ENCODE measurements around the gene ANXA8L1.
"Not testable (repeated sequence)": the region's sequence is repeated elsewhere in the genome, so short reads cannot be mapped to it uniquely, and the experiment has no call there.

The ANXA8L1 gene

GRCh38 chr10:46367666-46368240, 7.8 kb upstream of the ANXA8L1 start:
- not testable (repeated sequence) for H3K27ac ChIP-seq (ENCODE audit: low read depth, low read length); H3K79me2 ChIP-seq (ENCODE audit: insufficient read depth, low read length); H2AFZ ChIP-seq (ENCODE audit: low read depth, low read length, severe bottlenecking); H3K36me3 ChIP-seq (ENCODE audit: low read length); H3F3A ChIP-seq (ENCODE audit: insufficient read depth); H3K9me3 ChIP-seq (ENCODE audit: insufficient read depth, low read length); H3K9ac ChIP-seq (ENCODE audit: low read length); H3K27me3 ChIP-seq (ENCODE audit: low read length); H4K20me1 ChIP-seq (ENCODE audit: low read depth, low read length); H3K4me2 ChIP-seq (ENCODE audit: low read depth, low read length, poor library complexity, severe bottlenecking); H3K4me3 ChIP-seq (ENCODE audit: insufficient read depth, low read length, poor library complexity, severe bottlenecking); H3K9me2 ChIP-seq (replicated peaks; ENCODE audit: insufficient read depth, low read length)

- not testable (repeated sequence) for H3K9me3 ChIP-seq (ENCODE audit: insufficient read depth, low read length); H3K79me2 ChIP-seq (ENCODE audit: insufficient read depth, low read length); H3K36me3 ChIP-seq (ENCODE audit: low read length); H3K27me3 ChIP-seq (ENCODE audit: low read length); H3K9ac ChIP-seq (ENCODE audit: low read length); H3K27ac ChIP-seq (ENCODE audit: low read depth, low read length); H3F3A ChIP-seq (ENCODE audit: insufficient read depth); H3K4me2 ChIP-seq (ENCODE audit: low read depth, low read length, poor library complexity, severe bottlenecking); H4K20me1 ChIP-seq (ENCODE audit: low read depth, low read length); H3K9me2 ChIP-seq (replicated peaks; ENCODE audit: insufficient read depth, low read length); H3K4me3 ChIP-seq (ENCODE audit: insufficient read depth, low read length, poor library complexity, severe bottlenecking); H2AFZ ChIP-seq (ENCODE audit: low read depth, low read length, severe bottlenecking)
These were observed 6.6 kb upstream of the ANXA8L1 start for GRCh38 chr10:46368956-46369355.

DNA sequence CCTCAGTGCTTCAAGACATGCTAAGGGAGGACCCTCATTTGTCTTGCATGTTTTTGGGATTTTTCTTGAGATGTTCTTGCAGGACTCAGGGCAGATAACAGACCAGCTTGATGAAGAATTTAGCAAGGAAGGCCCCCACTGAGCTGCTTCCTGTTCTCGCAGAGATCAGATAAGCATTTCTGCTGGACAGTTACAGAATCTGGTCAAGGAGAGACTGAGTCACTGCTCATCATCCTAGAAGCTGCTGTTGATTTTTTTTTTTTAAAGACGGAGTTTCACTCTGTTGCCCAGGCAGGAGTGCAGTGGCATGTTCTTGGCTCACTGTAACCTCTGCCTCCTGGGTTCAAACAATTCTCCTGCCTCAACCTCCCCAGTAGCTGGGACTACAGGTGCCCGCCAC, 1.2 kb upstream of the ANXA8L1 start:
- not testable (repeated sequence) for H3K27me3 ChIP-seq (ENCODE audit: low read length); H3K79me2 ChIP-seq (ENCODE audit: insufficient read depth, low read length); H3K9me3 ChIP-seq (ENCODE audit: insufficient read depth, low read length); H3K36me3 ChIP-seq (ENCODE audit: low read length); H3K9ac ChIP-seq (ENCODE audit: low read length); H3K27ac ChIP-seq (ENCODE audit: low read depth, low read length); H3K4me3 ChIP-seq (ENCODE audit: insufficient read depth, low read length, poor library complexity, severe bottlenecking); H4K20me1 ChIP-seq (ENCODE audit: low read depth, low read length); H3F3A ChIP-seq (ENCODE audit: insufficient read depth); H3K4me2 ChIP-seq (ENCODE audit: low read depth, low read length, poor library complexity, severe bottlenecking); H2AFZ ChIP-seq (ENCODE audit: low read depth, low read length, severe bottlenecking); H3K9me2 ChIP-seq (replicated peaks; ENCODE audit: insufficient read depth, low read length)

DNA sequence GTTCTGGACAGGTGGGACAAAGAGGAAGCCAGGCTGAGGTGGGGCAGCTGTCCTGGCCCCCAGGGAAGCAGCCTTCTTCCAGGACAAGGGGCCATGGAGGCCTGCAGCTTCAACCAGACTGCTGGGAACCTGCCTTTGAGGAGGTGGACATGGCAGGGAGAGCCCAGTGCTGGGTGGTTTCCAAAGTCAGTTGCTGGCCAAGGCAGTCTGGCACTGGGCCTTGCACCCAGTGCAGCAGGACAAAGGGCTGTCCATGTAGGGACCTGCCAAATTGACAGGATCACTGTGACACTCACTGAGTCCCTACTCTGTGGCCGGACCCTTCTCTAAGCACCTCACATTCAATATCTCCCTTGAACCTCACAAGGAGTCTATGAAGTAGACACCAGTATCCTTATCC, 1.4 kb downstream of the ANXA8L1 start:
- H3K4me2 ChIP-seq (ENCODE audit: low read depth, low read length, poor library complexity, severe bottlenecking); H3F3A ChIP-seq (ENCODE audit: insufficient read depth); H3K9ac ChIP-seq (ENCODE audit: low read length); H3K79me2 ChIP-seq (ENCODE audit: insufficient read depth, low read length); H3K9me3 ChIP-seq (ENCODE audit: insufficient read depth, low read length); H3K36me3 ChIP-seq (ENCODE audit: low read length); H2AFZ ChIP-seq (ENCODE audit: low read depth, low read length, severe bottlenecking); H3K27ac ChIP-seq (ENCODE audit: low read depth, low read length); H3K9me2 ChIP-seq (replicated peaks; ENCODE audit: insufficient read depth, low read length); H3K27me3 ChIP-seq (ENCODE audit: low read length); H4K20me1 ChIP-seq (ENCODE audit: low read depth, low read length); H3K4me3 ChIP-seq (ENCODE audit: insufficient read depth, low read length, poor library complexity, severe bottlenecking): not testable (repeated sequence)

DNA sequence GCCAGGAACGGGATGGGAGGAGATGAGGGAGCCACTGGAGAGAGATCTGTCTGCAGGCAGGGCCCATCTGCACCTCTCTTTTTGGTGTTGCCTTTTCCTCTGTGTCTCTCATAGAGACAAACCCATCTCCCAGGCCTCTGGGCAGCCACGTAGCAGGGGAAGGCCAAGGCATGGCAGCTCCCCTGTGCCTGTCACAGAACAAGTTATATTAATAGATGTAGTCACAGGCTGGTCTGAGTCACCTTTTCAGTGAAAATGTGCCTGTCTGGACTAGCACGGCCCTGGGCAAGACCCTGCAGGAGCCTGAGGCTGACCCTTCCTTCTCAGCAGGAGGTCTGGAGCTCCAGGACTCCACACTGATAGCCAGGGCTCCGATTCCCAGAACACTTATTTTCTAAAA, 2.1 kb downstream of the ANXA8L1 start:
- H3K36me3 ChIP-seq (ENCODE audit: low read length); H4K20me1 ChIP-seq (ENCODE audit: low read depth, low read length); H3K9me3 ChIP-seq (ENCODE audit: insufficient read depth, low read length); H3K4me2 ChIP-seq (ENCODE audit: low read depth, low read length, poor library complexity, severe bottlenecking); H3K79me2 ChIP-seq (ENCODE audit: insufficient read depth, low read length); H3K27me3 ChIP-seq (ENCODE audit: low read length); H3K9me2 ChIP-seq (replicated peaks; ENCODE audit: insufficient read depth, low read length); H3K27ac ChIP-seq (ENCODE audit: low read depth, low read length); H3K4me3 ChIP-seq (ENCODE audit: insufficient read depth, low read length, poor library complexity, severe bottlenecking); H3F3A ChIP-seq (ENCODE audit: insufficient read depth); H2AFZ ChIP-seq (ENCODE audit: low read depth, low read length, severe bottlenecking); H3K9ac ChIP-seq (ENCODE audit: low read length): not testable (repeated sequence)

DNA sequence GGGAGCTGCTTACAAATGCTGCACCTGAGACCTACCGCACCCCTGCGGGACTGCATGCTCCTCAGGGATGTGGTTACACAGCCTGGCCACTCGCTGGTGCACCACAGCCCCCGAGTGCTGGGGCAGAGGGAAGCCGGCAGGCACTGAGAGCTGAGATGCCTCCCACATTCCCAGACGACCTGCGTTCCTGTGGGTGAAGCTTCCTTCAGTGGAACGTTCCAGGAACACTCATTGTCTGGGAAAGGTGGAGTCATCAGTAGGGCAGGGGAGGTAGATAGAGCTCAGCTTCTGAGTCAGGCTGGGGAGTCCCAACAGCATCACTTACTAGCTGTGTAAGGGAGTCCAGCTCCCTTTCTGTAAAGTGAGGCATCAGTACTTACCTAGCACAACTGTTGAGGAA, 2.5 kb downstream of the ANXA8L1 start:
- not testable (repeated sequence) for H3K9me2 ChIP-seq (replicated peaks; ENCODE audit: insufficient read depth, low read length); H3F3A ChIP-seq (ENCODE audit: insufficient read depth); H3K4me2 ChIP-seq (ENCODE audit: low read depth, low read length, poor library complexity, severe bottlenecking); H3K9me3 ChIP-seq (ENCODE audit: insufficient read depth, low read length); H2AFZ ChIP-seq (ENCODE audit: low read depth, low read length, severe bottlenecking); H3K27me3 ChIP-seq (ENCODE audit: low read length); H3K9ac ChIP-seq (ENCODE audit: low read length); H3K36me3 ChIP-seq (ENCODE audit: low read length); H3K27ac ChIP-seq (ENCODE audit: low read depth, low read length); H4K20me1 ChIP-seq (ENCODE audit: low read depth, low read length); H3K4me3 ChIP-seq (ENCODE audit: insufficient read depth, low read length, poor library complexity, severe bottlenecking); H3K79me2 ChIP-seq (ENCODE audit: insufficient read depth, low read length)

DNA sequence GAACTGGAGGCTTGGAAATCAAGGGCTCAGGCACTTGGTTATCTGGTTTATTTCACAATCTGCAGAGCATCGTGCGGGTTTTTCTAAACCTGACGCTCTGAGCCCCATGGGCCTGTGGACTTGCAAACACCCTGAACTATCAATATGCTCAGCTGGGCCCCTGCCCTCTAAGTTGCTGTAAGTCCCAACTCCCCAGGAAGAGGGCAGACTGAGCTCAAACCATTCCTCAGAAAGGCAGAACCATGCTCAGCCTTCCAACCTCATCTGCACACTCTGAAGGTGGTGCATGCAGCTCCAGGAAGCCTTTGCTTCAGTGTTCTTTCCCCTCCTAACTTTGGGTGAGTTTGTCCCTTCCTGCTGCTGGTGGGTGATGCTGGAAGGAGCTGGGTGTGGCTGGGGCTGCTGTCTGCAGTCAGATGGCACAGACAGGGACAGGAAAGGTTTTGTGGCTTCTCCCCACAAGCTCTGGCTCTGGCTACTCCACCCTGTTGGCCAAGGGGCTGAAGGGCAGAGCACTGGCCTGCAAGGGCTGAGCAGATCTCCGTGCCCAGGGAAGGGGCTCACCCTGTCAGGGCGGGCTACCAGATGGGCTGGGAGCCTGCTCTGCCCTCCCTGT, 3.8 kb downstream of the ANXA8L1 start:
- not testable (repeated sequence) for H3K9ac ChIP-seq (ENCODE audit: low read length); H3K9me3 ChIP-seq (ENCODE audit: insufficient read depth, low read length); H4K20me1 ChIP-seq (ENCODE audit: low read depth, low read length); H3K4me3 ChIP-seq (ENCODE audit: insufficient read depth, low read length, poor library complexity, severe bottlenecking); H2AFZ ChIP-seq (ENCODE audit: low read depth, low read length, severe bottlenecking); H3K4me2 ChIP-seq (ENCODE audit: low read depth, low read length, poor library complexity, severe bottlenecking); H3K27me3 ChIP-seq (ENCODE audit: low read length); H3K36me3 ChIP-seq (ENCODE audit: low read length); H3K79me2 ChIP-seq (ENCODE audit: insufficient read depth, low read length); H3K9me2 ChIP-seq (replicated peaks; ENCODE audit: insufficient read depth, low read length); H3F3A ChIP-seq (ENCODE audit: insufficient read depth); H3K27ac ChIP-seq (ENCODE audit: low read depth, low read length)

- not testable (repeated sequence) for H4K20me1 ChIP-seq (ENCODE audit: low read depth, low read length); H3K79me2 ChIP-seq (ENCODE audit: insufficient read depth, low read length); H3K9me3 ChIP-seq (ENCODE audit: insufficient read depth, low read length); H3K27ac ChIP-seq (ENCODE audit: low read depth, low read length); H3K9ac ChIP-seq (ENCODE audit: low read length); H3K27me3 ChIP-seq (ENCODE audit: low read length); H2AFZ ChIP-seq (ENCODE audit: low read depth, low read length, severe bottlenecking); H3K9me2 ChIP-seq (replicated peaks; ENCODE audit: insufficient read depth, low read length); H3K4me2 ChIP-seq (ENCODE audit: low read depth, low read length, poor library complexity, severe bottlenecking); H3K4me3 ChIP-seq (ENCODE audit: insufficient read depth, low read length, poor library complexity, severe bottlenecking); H3F3A ChIP-seq (ENCODE audit: insufficient read depth); H3K36me3 ChIP-seq (ENCODE audit: low read length)
These were observed 10.3 kb downstream of the ANXA8L1 start for GRCh38 chr10:46385858-46386257.

Data from SU-DHL-6 (cell line).